Omental fat pad (tissue), 4 donors: ENCODE results near the gene NRXN2. TPM values are rescaled to one million over a fixed set of nuclear protein-coding genes. Genes with fewer than 3 reads are reported as not detected.

ENCODE experiments used
- ATAC-seq: fragments of 150-250 bp; one replicate; pipeline ENCODE4 v1.9.1; 2016; ENCODE audit warnings: mild to moderate bottlenecking, moderate library complexity; ENCODE audit not compliant: low FRiP score
- DNase-seq: peaks from one replicate; pipeline ENCODE4 v3.0.0-alpha.2; 2019; ENCODE audit warnings: low spot score
- CTCF ChIP-seq, 3 donors: fragments of 450-650 bp; IDR thresholded peaks; one replicate each; pipeline ENCODE4 v1.5.1; 2016 to 2017; ENCODE audit warnings: antibody characterized with exemption in 3 of 3, mild to moderate bottlenecking in 3 of 3, moderate library complexity in 2 of 3
- total RNA-seq, 4 donors: library from RNA; depleted of rRNA; stranded (reverse); fragments of >200 nt; gene quantifications; one replicate each; pipeline ENCODE4 v1.1.0, GENCODE V29; 2016

NRXN2 gene
- total RNA-seq = 1 to 10 TPM; 1.5 to 6.3 (median 3.4) TPM

DNA sequence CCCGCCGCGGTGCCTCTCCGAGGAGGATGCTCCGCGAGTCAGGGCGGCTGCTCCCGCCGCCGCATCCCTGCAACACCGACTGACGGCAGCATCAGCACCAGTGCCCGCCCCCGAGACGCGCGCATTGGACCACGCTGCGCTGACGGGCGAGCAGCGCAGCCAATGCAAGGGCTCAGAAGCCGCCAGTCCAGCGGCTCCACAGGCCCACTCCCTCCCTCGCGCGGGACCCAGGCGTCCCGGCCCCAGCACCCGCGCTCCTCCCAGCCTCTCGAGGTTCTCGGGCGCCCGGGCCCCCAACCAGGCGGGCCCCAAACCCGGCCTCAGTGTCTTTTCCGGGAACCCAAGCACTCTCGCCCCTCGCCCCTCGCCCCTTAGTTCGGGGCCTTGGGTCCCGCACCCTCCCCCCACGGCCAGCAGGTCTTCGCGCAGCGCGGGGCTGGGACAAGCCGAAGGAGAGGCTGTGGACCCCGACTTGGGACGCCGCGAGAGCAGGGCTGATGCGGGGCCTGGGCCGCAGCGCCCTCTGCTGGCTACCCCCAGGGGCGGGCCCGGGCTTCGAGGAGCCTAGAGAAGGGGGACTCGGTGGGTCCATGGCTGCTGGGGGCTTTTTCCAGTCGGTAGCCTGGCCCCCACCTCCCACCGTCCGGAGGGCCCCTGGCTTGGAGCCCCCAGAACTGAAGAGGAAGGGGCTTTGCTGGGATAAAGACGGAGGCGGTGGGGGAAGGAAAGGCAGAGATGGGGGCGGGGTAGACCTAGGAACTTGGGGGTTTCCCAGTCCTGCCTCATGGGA lies at the start of gene NRXN2:
NRXN2 (minus strand) TSS at position 81 of the 790 bp plus-strand sequence. CDS start 9,498 bp downstream, outside the sequence.
- peak in 2 of 3 donors; percentile 44 to 70 for TF ChIP-seq CTCF (IDR thresholded peaks at IDR 0.05)
- ATAC-seq (peak; percentile 87), DNase-seq (no peak)

DNA sequence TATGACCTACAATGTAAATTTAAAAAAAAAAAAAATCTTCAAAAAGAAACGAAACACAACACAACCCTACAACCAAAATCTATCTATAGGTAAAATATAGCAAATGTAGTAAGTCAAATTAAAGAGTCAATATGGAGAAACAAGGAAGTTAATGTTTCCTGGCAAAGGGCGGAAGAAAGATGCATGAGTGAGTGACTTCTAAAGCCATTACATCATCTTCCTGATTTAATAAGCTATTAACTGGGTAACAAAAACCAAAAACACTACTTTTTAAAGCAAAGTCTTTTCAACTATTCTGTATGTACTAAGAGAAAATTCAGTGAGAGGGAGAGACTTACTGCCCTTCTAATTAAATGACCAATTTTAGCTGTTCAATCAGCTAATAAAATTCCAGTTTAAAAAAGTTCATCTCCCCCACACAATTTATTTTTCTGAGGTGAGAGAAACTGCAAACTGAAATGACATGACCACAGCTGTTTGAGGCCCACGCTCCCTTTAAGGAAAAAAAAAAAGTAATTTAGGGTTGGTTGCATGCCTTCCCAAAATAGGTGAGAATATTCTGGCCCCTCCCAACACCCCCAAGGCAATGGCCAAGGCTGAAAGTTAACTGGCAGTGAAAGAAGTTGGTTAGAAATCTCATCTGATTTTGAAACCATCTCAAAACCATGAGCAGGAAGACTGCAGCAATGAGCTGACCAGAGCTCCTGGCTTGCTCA lies 49.5 kb upstream of the NRXN2 start:
- TF ChIP-seq CTCF (IDR thresholded peaks at IDR 0.05) = no peak
- no peak for ATAC-seq
- no peak for DNase-seq

GRCh38 chr11:64771861-64772260 lies 48.9 kb upstream of the NRXN2 start:
- DNase-seq = no peak
- ATAC-seq = no peak
- no peak for TF ChIP-seq CTCF (IDR thresholded peaks at IDR 0.05)

DNA sequence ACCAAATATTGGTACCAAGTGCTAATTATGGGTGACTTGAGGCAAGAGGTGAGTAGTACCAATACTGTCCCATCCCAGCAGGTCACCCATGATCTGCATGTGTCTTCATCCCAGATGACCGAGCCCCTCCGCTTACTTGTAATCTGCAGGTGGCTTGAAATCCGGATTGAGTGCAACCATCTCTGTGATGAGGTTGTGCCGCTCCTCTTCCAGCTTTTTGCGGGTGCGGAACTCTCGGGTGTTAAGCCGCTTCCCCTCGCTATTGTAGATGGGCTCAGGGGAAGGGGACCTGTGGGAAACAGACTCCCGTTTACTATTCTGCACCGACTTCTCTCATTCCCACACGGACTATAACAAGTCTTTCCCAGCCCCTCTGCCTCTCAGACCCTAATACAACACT lies 47.1 kb upstream of the NRXN2 start:
- DNase-seq = no peak
- no peak for TF ChIP-seq CTCF (IDR thresholded peaks at IDR 0.05)
- ATAC-seq = no peak

- ATAC-seq = no peak
Observed at GRCh38 chr11:64769283-64769682, 46.3 kb upstream of the NRXN2 start.

GRCh38 chr11:64768300-64768694 lies 45.3 kb upstream of the NRXN2 start:
- no peak for ATAC-seq
- DNase-seq = no peak
- TF ChIP-seq CTCF (IDR thresholded peaks at IDR 0.05) = no peak

More at GRCh38 chr11:64769283-64769682, 46.3 kb upstream of the NRXN2 start:
- DNase-seq = no peak
- no peak for TF ChIP-seq CTCF (IDR thresholded peaks at IDR 0.05)
